Esophagus muscularis mucosa (tissue), 4 donors: Measurements from ENCODE around the gene ARHGEF18.
"Not testable (repeated sequence)": the region's sequence is repeated elsewhere in the genome, so short reads cannot be mapped to it uniquely, and the experiment has no call there.

Source experiments
- EP300 ChIP-seq: sonication (generic); formaldehyde crosslinking; IDR thresholded peaks from one replicate; pipeline ENCODE4 v1.6.1; 2017; ENCODE audit warnings: antibody characterized with exemption
- POLR2A ChIP-seq: fragments of 450-650 bp; IDR thresholded peaks from one replicate; pipeline ENCODE4 v1.6.1; 2017; ENCODE audit warnings: antibody characterized with exemption, moderate library complexity, mild to moderate bottlenecking, low read depth
- POLR2AphosphoS5 ChIP-seq, 2 donors: sonication (generic); formaldehyde crosslinking; IDR thresholded peaks; one replicate each; pipeline ENCODE4 v1.6.1; 2017; ENCODE audit warnings: antibody characterized with exemption in 2 of 2
- TF ChIP-seq, protein P1 (sequence below), 3 experiments: fragments of 200-600 bp in 2 of 3; fragments of 450-650 bp in 1 of 3; sonication (generic) in 2 of 3; IDR thresholded peaks; one replicate each; pipeline ENCODE4 v1.5.1; 2017 to 2019; ENCODE audit warnings: antibody characterized with exemption in 3 of 3, mild to moderate bottlenecking in 2 of 3, moderate library complexity in 1 of 3

DNA sequence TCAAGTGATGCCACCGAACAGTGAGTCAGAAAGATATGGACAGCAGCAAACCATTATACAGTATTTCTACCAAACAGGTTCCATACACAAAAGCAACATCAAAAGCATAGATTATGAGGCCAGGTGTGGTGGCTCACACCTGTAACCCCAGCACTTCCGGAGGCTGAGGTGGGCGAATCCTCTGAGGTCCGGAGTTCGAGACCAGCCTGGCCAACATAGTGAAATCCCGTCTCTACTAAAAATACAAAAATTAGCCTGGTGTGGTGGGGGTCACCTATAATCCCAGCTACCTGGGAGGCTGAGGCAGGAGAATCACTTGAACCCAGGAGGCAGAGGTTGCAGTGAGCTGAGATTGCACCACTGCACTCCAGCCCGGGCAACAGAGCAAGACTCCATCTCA lies 1.7 kb upstream of the ARHGEF18 start:
- not testable (repeated sequence) for TF ChIP-seq POLR2A; POLR2AphosphoS5 (IDR thresholded peaks at IDR 0.05); EP300
- TF ChIP-seq, protein P1, sequence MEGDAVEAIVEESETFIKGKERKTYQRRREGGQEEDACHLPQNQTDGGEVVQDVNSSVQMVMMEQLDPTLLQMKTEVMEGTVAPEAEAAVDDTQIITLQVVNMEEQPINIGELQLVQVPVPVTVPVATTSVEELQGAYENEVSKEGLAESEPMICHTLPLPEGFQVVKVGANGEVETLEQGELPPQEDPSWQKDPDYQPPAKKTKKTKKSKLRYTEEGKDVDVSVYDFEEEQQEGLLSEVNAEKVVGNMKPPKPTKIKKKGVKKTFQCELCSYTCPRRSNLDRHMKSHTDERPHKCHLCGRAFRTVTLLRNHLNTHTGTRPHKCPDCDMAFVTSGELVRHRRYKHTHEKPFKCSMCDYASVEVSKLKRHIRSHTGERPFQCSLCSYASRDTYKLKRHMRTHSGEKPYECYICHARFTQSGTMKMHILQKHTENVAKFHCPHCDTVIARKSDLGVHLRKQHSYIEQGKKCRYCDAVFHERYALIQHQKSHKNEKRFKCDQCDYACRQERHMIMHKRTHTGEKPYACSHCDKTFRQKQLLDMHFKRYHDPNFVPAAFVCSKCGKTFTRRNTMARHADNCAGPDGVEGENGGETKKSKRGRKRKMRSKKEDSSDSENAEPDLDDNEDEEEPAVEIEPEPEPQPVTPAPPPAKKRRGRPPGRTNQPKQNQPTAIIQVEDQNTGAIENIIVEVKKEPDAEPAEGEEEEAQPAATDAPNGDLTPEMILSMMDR (IDR thresholded peaks at IDR 0.05) = not testable (repeated sequence)
